Measurements from ENCODE around the gene CDKN1C.

The CDKN1C gene

DNA sequence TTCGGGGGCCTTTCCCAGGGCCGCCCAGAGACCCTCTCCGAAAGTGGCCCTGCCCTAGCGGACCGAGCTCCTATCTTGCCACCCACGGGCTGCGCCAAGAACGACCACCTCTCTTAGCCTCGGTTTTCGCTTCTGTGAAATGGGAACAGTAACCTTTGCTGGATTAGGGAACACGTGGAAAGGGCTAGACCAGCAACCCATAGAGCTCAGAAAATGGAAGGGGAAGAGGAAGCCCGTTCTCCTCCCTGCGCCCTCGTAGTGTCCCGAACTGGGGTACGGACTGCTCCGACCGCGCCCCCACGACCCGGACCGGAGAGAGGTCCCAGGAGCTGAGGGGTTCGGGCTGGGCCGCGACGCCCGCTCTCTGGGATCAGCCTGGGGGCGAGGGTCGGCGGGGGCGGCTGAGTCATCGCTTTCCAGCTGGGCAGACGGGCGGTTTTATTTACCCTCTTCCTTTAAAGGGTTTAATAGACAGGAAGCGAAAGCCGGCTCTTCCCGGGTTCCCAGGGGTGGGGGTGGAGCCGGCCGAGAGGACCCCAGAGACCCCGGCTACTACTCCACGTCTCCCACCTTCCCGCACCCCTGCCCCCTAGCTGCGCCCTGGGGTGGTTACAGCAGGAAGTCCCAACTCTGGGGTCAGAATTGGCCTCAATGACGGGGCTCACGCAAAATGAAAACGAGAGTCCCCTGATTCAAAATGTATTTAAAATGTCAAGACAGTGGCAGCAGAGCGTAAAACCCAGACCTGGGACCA lies 44.6 kb upstream of the CDKN1C start:
- ATAC-seq = peak; percentile 12
- TF ChIP-seq, protein P1, sequence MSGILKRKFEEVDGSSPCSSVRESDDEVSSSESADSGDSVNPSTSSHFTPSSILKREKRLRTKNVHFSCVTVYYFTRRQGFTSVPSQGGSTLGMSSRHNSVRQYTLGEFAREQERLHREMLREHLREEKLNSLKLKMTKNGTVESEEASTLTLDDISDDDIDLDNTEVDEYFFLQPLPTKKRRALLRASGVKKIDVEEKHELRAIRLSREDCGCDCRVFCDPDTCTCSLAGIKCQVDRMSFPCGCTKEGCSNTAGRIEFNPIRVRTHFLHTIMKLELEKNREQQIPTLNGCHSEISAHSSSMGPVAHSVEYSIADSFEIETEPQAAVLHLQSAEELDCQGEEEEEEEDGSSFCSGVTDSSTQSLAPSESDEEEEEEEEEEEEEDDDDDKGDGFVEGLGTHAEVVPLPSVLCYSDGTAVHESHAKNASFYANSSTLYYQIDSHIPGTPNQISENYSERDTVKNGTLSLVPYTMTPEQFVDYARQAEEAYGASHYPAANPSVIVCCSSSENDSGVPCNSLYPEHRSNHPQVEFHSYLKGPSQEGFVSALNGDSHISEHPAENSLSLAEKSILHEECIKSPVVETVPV (CRISPR knock-in tag; IDR thresholded peaks at IDR 0.05) = no peak
- TF ChIP-seq BACH2 (CRISPR knock-in tag; IDR thresholded peaks at IDR 0.05; ENCODE audit: borderline replicate concordance) = no peak
- TF ChIP-seq ZC3H10 (CRISPR knock-in tag; IDR thresholded peaks at IDR 0.05) = no peak
- no peak for TF ChIP-seq ZNF70 (CRISPR knock-in tag; IDR thresholded peaks at IDR 0.05)

DNA sequence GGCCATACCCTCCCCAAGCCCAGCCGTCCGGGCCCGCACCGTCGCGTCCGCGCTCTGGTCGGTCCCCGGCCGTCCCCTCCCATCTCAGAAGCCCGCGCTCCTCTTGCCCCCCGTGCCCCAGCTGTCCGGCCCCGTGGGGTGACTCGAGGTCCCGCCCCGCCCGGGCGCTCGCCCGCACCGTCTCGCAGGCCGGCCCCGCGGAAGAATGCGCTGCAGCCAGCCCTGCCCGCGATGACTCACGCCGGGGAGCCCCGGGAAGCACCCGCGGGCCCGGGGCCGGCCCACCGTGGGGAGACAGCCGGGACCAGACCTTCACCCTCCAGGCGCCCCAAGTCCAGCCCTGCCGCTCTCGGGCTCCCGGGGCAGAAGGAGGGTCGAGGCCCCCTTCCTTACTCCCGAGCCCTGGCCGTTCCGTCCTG lies 44.0 kb upstream of the CDKN1C start:
- TF ChIP-seq, protein P1 (CRISPR knock-in tag; IDR thresholded peaks at IDR 0.05) = no peak
- TF ChIP-seq ZFP30 (CRISPR knock-in tag; IDR thresholded peaks at IDR 0.05) (no peak), ARNTL (CRISPR knock-in tag; IDR thresholded peaks at IDR 0.05; ENCODE audit: borderline replicate concordance, low read depth) (no peak), PPARA (CRISPR knock-in tag; IDR thresholded peaks at IDR 0.05; ENCODE audit: borderline replicate concordance) (no peak), BACH2 (CRISPR knock-in tag; IDR thresholded peaks at IDR 0.05; ENCODE audit: borderline replicate concordance) (no peak), RARB (CRISPR knock-in tag; IDR thresholded peaks at IDR 0.05) (no peak), ZFP3 (CRISPR knock-in tag; IDR thresholded peaks at IDR 0.05) (no peak), TOX (CRISPR knock-in tag; IDR thresholded peaks at IDR 0.05; ENCODE audit: borderline replicate concordance) (no peak), ZNF70 (CRISPR knock-in tag; IDR thresholded peaks at IDR 0.05) (no peak), ZNF565 (CRISPR knock-in tag; conservative IDR thresholded peaks at IDR 0.05; ENCODE audit: low read depth) (no peak)
- TF ChIP-seq, protein P2, sequence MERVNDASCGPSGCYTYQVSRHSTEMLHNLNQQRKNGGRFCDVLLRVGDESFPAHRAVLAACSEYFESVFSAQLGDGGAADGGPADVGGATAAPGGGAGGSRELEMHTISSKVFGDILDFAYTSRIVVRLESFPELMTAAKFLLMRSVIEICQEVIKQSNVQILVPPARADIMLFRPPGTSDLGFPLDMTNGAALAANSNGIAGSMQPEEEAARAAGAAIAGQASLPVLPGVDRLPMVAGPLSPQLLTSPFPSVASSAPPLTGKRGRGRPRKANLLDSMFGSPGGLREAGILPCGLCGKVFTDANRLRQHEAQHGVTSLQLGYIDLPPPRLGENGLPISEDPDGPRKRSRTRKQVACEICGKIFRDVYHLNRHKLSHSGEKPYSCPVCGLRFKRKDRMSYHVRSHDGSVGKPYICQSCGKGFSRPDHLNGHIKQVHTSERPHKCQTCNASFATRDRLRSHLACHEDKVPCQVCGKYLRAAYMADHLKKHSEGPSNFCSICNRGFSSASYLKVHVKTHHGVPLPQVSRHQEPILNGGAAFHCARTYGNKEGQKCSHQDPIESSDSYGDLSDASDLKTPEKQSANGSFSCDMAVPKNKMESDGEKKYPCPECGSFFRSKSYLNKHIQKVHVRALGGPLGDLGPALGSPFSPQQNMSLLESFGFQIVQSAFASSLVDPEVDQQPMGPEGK (CRISPR knock-in tag; IDR thresholded peaks at IDR 0.05; ENCODE audit: borderline replicate concordance) = no peak
- TF ChIP-seq, protein P3, sequence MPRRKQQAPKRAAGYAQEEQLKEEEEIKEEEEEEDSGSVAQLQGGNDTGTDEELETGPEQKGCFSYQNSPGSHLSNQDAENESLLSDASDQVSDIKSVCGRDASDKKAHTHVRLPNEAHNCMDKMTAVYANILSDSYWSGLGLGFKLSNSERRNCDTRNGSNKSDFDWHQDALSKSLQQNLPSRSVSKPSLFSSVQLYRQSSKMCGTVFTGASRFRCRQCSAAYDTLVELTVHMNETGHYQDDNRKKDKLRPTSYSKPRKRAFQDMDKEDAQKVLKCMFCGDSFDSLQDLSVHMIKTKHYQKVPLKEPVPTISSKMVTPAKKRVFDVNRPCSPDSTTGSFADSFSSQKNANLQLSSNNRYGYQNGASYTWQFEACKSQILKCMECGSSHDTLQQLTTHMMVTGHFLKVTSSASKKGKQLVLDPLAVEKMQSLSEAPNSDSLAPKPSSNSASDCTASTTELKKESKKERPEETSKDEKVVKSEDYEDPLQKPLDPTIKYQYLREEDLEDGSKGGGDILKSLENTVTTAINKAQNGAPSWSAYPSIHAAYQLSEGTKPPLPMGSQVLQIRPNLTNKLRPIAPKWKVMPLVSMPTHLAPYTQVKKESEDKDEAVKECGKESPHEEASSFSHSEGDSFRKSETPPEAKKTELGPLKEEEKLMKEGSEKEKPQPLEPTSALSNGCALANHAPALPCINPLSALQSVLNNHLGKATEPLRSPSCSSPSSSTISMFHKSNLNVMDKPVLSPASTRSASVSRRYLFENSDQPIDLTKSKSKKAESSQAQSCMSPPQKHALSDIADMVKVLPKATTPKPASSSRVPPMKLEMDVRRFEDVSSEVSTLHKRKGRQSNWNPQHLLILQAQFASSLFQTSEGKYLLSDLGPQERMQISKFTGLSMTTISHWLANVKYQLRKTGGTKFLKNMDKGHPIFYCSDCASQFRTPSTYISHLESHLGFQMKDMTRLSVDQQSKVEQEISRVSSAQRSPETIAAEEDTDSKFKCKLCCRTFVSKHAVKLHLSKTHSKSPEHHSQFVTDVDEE (CRISPR knock-in tag; IDR thresholded peaks at IDR 0.05) = no peak
- peak; percentile 51 for ATAC-seq

DNA sequence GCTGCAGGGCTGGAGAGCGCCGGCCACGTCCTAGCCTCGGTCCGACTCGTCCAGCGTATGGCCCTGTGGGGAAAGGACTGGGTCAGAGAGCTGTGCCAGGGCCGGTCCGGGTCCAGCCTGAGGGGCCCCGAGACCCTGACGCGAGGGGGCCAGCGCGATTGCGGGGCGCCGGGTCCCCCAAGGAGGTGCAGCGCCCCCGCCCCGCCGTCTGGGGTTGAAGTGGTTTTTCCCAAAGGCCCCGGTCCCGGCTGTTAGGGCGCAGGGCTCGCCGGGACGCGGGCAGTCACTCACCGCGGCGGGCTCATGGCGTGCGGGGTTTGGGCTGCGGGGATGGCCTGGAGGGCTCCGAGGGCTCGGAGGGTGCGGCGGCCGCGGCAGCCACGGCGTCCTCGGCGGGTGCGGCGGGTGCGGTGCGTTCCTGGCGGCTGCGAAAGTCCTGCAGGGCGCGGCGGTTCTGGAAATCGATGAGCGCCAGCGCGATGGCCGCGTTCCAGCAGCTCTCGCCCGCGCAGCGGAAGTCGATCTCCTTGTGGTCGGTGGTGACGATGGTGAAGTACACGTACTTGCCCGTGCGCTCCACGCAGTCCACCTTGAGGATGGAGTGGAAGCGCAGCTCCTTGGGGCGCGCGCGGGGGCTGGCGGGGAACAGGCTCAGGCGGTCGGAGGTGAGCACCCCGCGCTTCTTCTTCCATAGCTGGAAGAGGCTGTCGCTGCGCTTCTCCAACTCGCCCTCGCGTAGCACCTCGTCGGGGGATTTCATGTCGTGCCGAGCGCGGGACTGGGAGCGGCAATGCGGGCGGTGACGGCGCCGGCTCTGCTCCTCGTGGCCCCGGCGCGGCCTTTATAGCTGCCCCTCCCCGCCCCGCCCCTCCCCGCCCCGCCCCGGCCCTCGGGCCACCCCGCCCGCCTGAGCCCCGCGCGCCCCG lies 43.3 kb upstream of the CDKN1C start, which contains the start of gene PHLDA2:
PHLDA2 (minus strand) TSS at position 816 of the 926 bp plus-strand sequence; CDS start at position 760, 56 bp downstream.
- peak; percentile 9 for ATAC-seq
- TF ChIP-seq, protein P2 (CRISPR knock-in tag; IDR thresholded peaks at IDR 0.05; ENCODE audit: borderline replicate concordance) = no peak
- TF ChIP-seq SNAI2 (CRISPR knock-in tag; IDR thresholded peaks at IDR 0.05) (no peak), ISL1 (CRISPR knock-in tag; IDR thresholded peaks at IDR 0.05) (no peak), ZNF565 (CRISPR knock-in tag; conservative IDR thresholded peaks at IDR 0.05; ENCODE audit: low read depth) (no peak), ZFP3 (CRISPR knock-in tag; IDR thresholded peaks at IDR 0.05) (no peak), TOX (CRISPR knock-in tag; IDR thresholded peaks at IDR 0.05; ENCODE audit: borderline replicate concordance) (no peak), ESRRG (CRISPR knock-in tag; IDR thresholded peaks at IDR 0.05) (no peak), OSR1 (CRISPR knock-in tag; IDR thresholded peaks at IDR 0.05) (no peak), BACH2 (CRISPR knock-in tag; IDR thresholded peaks at IDR 0.05; ENCODE audit: borderline replicate concordance) (no peak), PPARA (CRISPR knock-in tag; IDR thresholded peaks at IDR 0.05; ENCODE audit: borderline replicate concordance) (no peak), CSDC2 (CRISPR knock-in tag; IDR thresholded peaks at IDR 0.05) (no peak), ZC3H10 (CRISPR knock-in tag; IDR thresholded peaks at IDR 0.05) (no peak)
- TF ChIP-seq, protein P3 (CRISPR knock-in tag; IDR thresholded peaks at IDR 0.05) = no peak
- TF ChIP-seq, protein P1 (CRISPR knock-in tag; IDR thresholded peaks at IDR 0.05) = no peak
